IMR-90 (cell line): Measurements from ENCODE around the gene THRB. TPM values are rescaled to one million over a fixed set of nuclear protein-coding genes. Genes with fewer than 3 reads are reported as not detected.

Experiments
- ATAC-seq: fragments of 200-7000 bp; cut with Tn5 transposase; 2 replicates; pipeline ENCODE4 v1.9.1; 2020; ENCODE audit warnings: low read depth, mild to moderate bottlenecking, moderate library complexity
- BruUV-seq: library from RNA; stranded (reverse); fragments of 400-500 nt; replicated peaks from 2 replicates; lab custom pipeline; 2021; lab: Mats Ljungman, UMichigan
- CTCF ChIA-PET: fragments of 300-600 bp; formaldehyde crosslinking; extraction: SDS; loops from one replicate; lab custom pipeline; 2021; ENCODE audit warnings: antibody characterized with exemption; lab: Yijun Ruan, JAX
- POLR2A ChIA-PET: fragments of 300-600 bp; sonication (Branson Sonifier 250); formaldehyde crosslinking; loops from one replicate; lab custom pipeline; 2022; ENCODE audit warnings: antibody characterized with exemption; ENCODE audit not compliant: unreplicated experiment; lab: Charles Lee
- DNase-seq: peaks from one replicate; pipeline ENCODE4 v3.0.0; 2013
- H2AFZ ChIP-seq: replicated peaks from 2 replicates; pipeline ENCODE3; 2013; ENCODE audit warnings: low read length, mild to moderate bottlenecking; ENCODE audit not compliant: poor library complexity
- H2AK5ac ChIP-seq: 2 replicates; pipeline ENCODE4 v1.6.1; 2013; ENCODE audit warnings: low read depth, low read length, inconsistent platforms
- H2AK9ac ChIP-seq: replicated peaks from 2 replicates; pipeline ENCODE3; 2013; ENCODE audit warnings: mild to moderate bottlenecking, low read depth, low read length, moderate library complexity; ENCODE audit not compliant: poor library complexity
- H2BK120ac ChIP-seq: 2 replicates; pipeline ENCODE4 v1.6.1; 2013; ENCODE audit warnings: low read depth, low read length, inconsistent platforms
- H2BK15ac ChIP-seq: 3 replicates; pipeline ENCODE4 v1.6.1; 2013; ENCODE audit warnings: low read depth, low read length, inconsistent platforms
- H2BK20ac ChIP-seq: 2 replicates; pipeline ENCODE4 v1.6.1; 2013; ENCODE audit warnings: low read depth, mild to moderate bottlenecking, inconsistent platforms, low read length, moderate library complexity
- H2BK5ac ChIP-seq: 2 replicates; pipeline ENCODE4 v1.6.1; 2013; ENCODE audit warnings: mild to moderate bottlenecking, low read depth, low read length, inconsistent platforms; ENCODE audit not compliant: poor library complexity, severe bottlenecking
- H3K14ac ChIP-seq: replicated peaks from 2 replicates; pipeline ENCODE4 v1.6.1; 2013; ENCODE audit warnings: low read depth, low read length, inconsistent platforms
- H3K18ac ChIP-seq: 2 replicates; pipeline ENCODE4 v1.6.1; 2013; ENCODE audit warnings: low read depth, low read length, control low read depth
- H3K23ac ChIP-seq: 2 replicates; pipeline ENCODE4 v1.6.1; 2013; ENCODE audit warnings: low read depth, low read length, inconsistent platforms
- H3K27ac ChIP-seq: 2 replicates; pipeline ENCODE4 v1.5.1; 2013; ENCODE audit warnings: mild to moderate bottlenecking, control low read depth, low read length; ENCODE audit not compliant: insufficient read depth
- H3K27me3 ChIP-seq: 2 replicates; pipeline ENCODE4 v1.6.1; 2013; ENCODE audit warnings: low read length; ENCODE audit not compliant: control insufficient read depth, insufficient read depth
- H3K36me3 ChIP-seq: 2 replicates; pipeline ENCODE4 v1.6.1; 2013; ENCODE audit warnings: low read length, mixed read lengths; ENCODE audit not compliant: control insufficient read depth, insufficient read depth
- H3K4ac ChIP-seq: 2 replicates; pipeline ENCODE4 v1.6.1; 2013; ENCODE audit warnings: low read depth, low read length, inconsistent platforms
- H3K4me1 ChIP-seq: 2 replicates; pipeline ENCODE4 v1.6.1; 2013; ENCODE audit warnings: low read length, mixed read lengths; ENCODE audit not compliant: control insufficient read depth, insufficient read depth
- H3K4me2 ChIP-seq: 2 replicates; pipeline ENCODE4 v1.6.1; 2013; ENCODE audit warnings: low read depth, mild to moderate bottlenecking, control low read depth, low read length, moderate library complexity
- H3K4me3 ChIP-seq: 2 replicates; pipeline ENCODE4 v1.5.1; 2013; ENCODE audit warnings: low read depth, mild to moderate bottlenecking, control low read depth, low read length, moderate library complexity; ENCODE audit not compliant: insufficient read depth
- H3K56ac ChIP-seq: 2 replicates; pipeline ENCODE4 v1.6.1; 2013; ENCODE audit warnings: low read length, inconsistent platforms; ENCODE audit not compliant: insufficient read depth; ENCODE audit errors: extremely low read depth
- H3K79me1 ChIP-seq, 2 experiments: 2 replicates each; pipeline ENCODE4 v1.6.1; 2013; ENCODE audit warnings: low read length in 2 of 2, inconsistent platforms in 1 of 2, low read depth in 1 of 2
- H3K9ac ChIP-seq: 2 replicates; pipeline ENCODE4 v1.6.1; 2013; ENCODE audit warnings: low read depth, low read length, control low read depth
- H3K9me1 ChIP-seq: 2 replicates; pipeline ENCODE4 v1.6.1; 2013; ENCODE audit warnings: low read length, inconsistent platforms; ENCODE audit not compliant: insufficient read depth
- H3K9me3 ChIP-seq: 2 replicates; pipeline ENCODE4 v1.6.1; 2013; ENCODE audit warnings: low read length; ENCODE audit not compliant: control insufficient read depth, insufficient read depth
- H4K20me1 ChIP-seq: 2 replicates; pipeline ENCODE4 v1.6.1; 2013; ENCODE audit warnings: low read length, inconsistent platforms; ENCODE audit not compliant: insufficient read depth
- H4K5ac ChIP-seq: 2 replicates; pipeline ENCODE4 v1.6.1; 2013; ENCODE audit warnings: mild to moderate bottlenecking, low read depth, low read length, control low read depth
- H4K8ac ChIP-seq, 2 experiments: 2 replicates each; pipeline ENCODE4 v1.6.1; 2013; ENCODE audit warnings: low read depth in 2 of 2, low read length in 2 of 2, control low read depth in 1 of 2, inconsistent platforms in 1 of 2
- H4K91ac ChIP-seq: 2 replicates; pipeline ENCODE4 v1.6.1; 2013; ENCODE audit warnings: low read depth, low read length, inconsistent platforms; ENCODE audit not compliant: insufficient read depth
- BHLHE40 ChIP-seq: fragments of 150-350 bp; IDR thresholded peaks from 2 replicates; pipeline ENCODE4 v1.6.1; 2016; ENCODE audit warnings: mild to moderate bottlenecking, low read depth, low read length
- CEBPB ChIP-seq: IDR thresholded peaks from 2 replicates; pipeline ENCODE4 v1.6.1; 2012; ENCODE audit warnings: low read depth, low read length, improper control_type of control experiment
- CHD1 ChIP-seq: IDR thresholded peaks from 2 replicates; pipeline ENCODE4 v1.6.1; 2012; ENCODE audit warnings: low read depth, low read length, improper control_type of control experiment
- FOS ChIP-seq: fragments of 150-350 bp; IDR thresholded peaks from 2 replicates; pipeline ENCODE4 v1.6.1; 2016; ENCODE audit warnings: low read depth, low read length
- MAFK ChIP-seq: IDR thresholded peaks from 2 replicates; pipeline ENCODE4 v1.6.1; 2012; ENCODE audit warnings: low read depth, low read length, improper control_type of control experiment
- MXI1 ChIP-seq: IDR thresholded peaks from 2 replicates; pipeline ENCODE4 v1.6.1; 2012; ENCODE audit warnings: low read depth, mild to moderate bottlenecking, low read length, moderate library complexity, borderline replicate concordance
- POLR2A ChIP-seq: IDR thresholded peaks from 2 replicates; pipeline ENCODE4 v1.6.1; 2012; ENCODE audit warnings: mild to moderate bottlenecking, low read depth, low read length
- RFX5 ChIP-seq: IDR thresholded peaks from 2 replicates; pipeline ENCODE4 v1.8.0; 2012; ENCODE audit warnings: low read depth, mild to moderate bottlenecking, low read length, moderate library complexity
- SMC3 ChIP-seq: fragments of 150-350 bp; IDR thresholded peaks from 2 replicates; pipeline ENCODE4 v1.6.1; 2016; ENCODE audit warnings: low read depth, mild to moderate bottlenecking, antibody characterized with exemption, low read length, moderate library complexity
- USF2 ChIP-seq: fragments of 150-350 bp; IDR thresholded peaks from 2 replicates; pipeline ENCODE4 v1.6.1; 2017; ENCODE audit warnings: mild to moderate bottlenecking, antibody characterized with exemption, low read length, low read depth
- WGBS, 2 experiments: methylation state at CpG; one replicate each; pipeline versions ENCODE4 v1.1.5 to v1.1.7; 2013; ENCODE audit warnings: missing lambda C conversion rate in 2 of 2; ENCODE audit not compliant: insufficient read length in 1 of 2; ENCODE audit errors: extremely low coverage in 2 of 2; 5-methylcytosine and 5-hydroxymethylcytosine counted together
- dilution Hi-C: fragments of 300-500 bp; cut with HindIII; formaldehyde crosslinking; loops from one replicate; pipeline ENCODE4 v1.14.3; 2018; ENCODE audit warnings: low sequenced_read_pairs; ENCODE audit not compliant: unreplicated experiment
- in situ Hi-C: fragments of 300-500 bp; cut with MboI; formaldehyde crosslinking; loops from 3 replicates; pipeline ENCODE4 v1.14.3; 2019; ENCODE audit warnings: low sequenced_read_pairs, inconsistent platforms, mixed read lengths
- intact Hi-C: fragments of 100-400 bp; cut with micrococcal nuclease; formaldehyde crosslinking; loops from 2 replicates; pipeline ENCODE4 v1.10.0; 2022
- polyA plus RNA-seq, 3 experiments: library from polyadenylated mRNA; depleted of rRNA; stranded (reverse); fragments of >200 nt; gene quantifications; 2 replicates each; pipeline ENCODE4 v1.2.3, GENCODE V29; 2012; ENCODE audit warnings: low replicate concordance in 1 of 3
- total RNA-seq: library from RNA; depleted of rRNA; stranded (reverse); fragments of >200 nt; gene quantifications from 2 replicates; pipeline ENCODE4 v1.2.3, GENCODE V29; 2012
- TF ChIP-seq, protein P1 (sequence below): fragments of 150-350 bp; IDR thresholded peaks from 2 replicates; pipeline ENCODE4 v1.6.1; 2016; ENCODE audit warnings: low read depth, mild to moderate bottlenecking, low read length, moderate library complexity, borderline replicate concordance

THRB gene
- total and polyA plus RNA-seq, 2 of the 4 experiments (the other 2 are of a cell fraction): under 0.01 TPM; not detected in 1

GRCh38 chr3:24401811-24402185 is 92.9 kb downstream of the THRB start:
- no peak overlapping the region for H3K4me3 ChIP-seq
- no peak overlapping the region for H2AK9ac ChIP-seq
- BruUV-seq: no TSS peak
- no peak overlapping the region for H2BK20ac ChIP-seq
- no peak overlapping the region for H2AFZ ChIP-seq
- H3K79me1 ChIP-seq: no peaks in the 10 kb centered on the region
- H3K27ac ChIP-seq: no peak overlapping the region
- no peaks in the 10 kb centered on the region for H3K4me1 ChIP-seq
- ChIA-PET POLR2A (no interaction called here), CTCF (no interaction called here)
- WGBS, 2 experiments: no CpG with 5 or more reads among the region's 2 CpGs
- H2BK120ac ChIP-seq: no peak overlapping the region
- H3K4me2 ChIP-seq: no peak overlapping the region
- H3K27me3 ChIP-seq: no peaks in the 10 kb centered on the region
- H3K9me1 ChIP-seq: no peaks in the 10 kb centered on the region
- no peak overlapping the region for H4K8ac ChIP-seq
- no peak overlapping the region for H2BK5ac ChIP-seq
- no peak overlapping the region for H3K56ac ChIP-seq
- in situ Hi-C loops (no loop called here), intact Hi-C loops (no loop called here), dilution Hi-C loops (no loop called here)
- ATAC-seq (no peak), DNase-seq (no peak)
- H2AK5ac ChIP-seq: no peak overlapping the region
- H3K23ac ChIP-seq: no peak overlapping the region
- H3K4ac ChIP-seq: no peak overlapping the region
- no peaks in the 10 kb centered on the region for H4K20me1 ChIP-seq
- no peak overlapping the region for H2BK15ac ChIP-seq
- H3K18ac ChIP-seq: no peak overlapping the region
- no peaks in the 10 kb centered on the region for H3K36me3 ChIP-seq
- no peak overlapping the region for H4K91ac ChIP-seq
- H3K9me3 ChIP-seq: no peaks in the 10 kb centered on the region
- H4K5ac ChIP-seq: no peak overlapping the region
- no peak overlapping the region for H3K9ac ChIP-seq
- TF ChIP-seq MXI1: no peak
- no peak for TF ChIP-seq BHLHE40
- TF ChIP-seq CHD1: no peak
- TF ChIP-seq SMC3: no peak
- no peak for TF ChIP-seq FOS
- TF ChIP-seq MAFK: no peak
- TF ChIP-seq RFX5: no peak
- no peak for TF ChIP-seq POLR2A
- no peak for TF ChIP-seq CEBPB
- no peak for TF ChIP-seq USF2
- TF ChIP-seq, protein P1, sequence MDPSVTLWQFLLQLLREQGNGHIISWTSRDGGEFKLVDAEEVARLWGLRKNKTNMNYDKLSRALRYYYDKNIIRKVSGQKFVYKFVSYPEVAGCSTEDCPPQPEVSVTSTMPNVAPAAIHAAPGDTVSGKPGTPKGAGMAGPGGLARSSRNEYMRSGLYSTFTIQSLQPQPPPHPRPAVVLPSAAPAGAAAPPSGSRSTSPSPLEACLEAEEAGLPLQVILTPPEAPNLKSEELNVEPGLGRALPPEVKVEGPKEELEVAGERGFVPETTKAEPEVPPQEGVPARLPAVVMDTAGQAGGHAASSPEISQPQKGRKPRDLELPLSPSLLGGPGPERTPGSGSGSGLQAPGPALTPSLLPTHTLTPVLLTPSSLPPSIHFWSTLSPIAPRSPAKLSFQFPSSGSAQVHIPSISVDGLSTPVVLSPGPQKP: no peak
- H3K14ac ChIP-seq: no peak overlapping the region
